Liver (tissue), 9 donors: Measurements from ENCODE around the gene EPN3. TPM values are rescaled to one million over a fixed set of nuclear protein-coding genes. Genes with fewer than 3 reads are reported as not detected.

Experiments
- DNase-seq: peaks from one replicate; pipeline ENCODE4 v3.0.0-alpha.2; 2017; ENCODE audit warnings: low spot score
- H3K27ac ChIP-seq, 2 donors: one replicate each; pipeline ENCODE4 v1.7.0; 2013; ENCODE audit warnings: inconsistent platforms in 2 of 2, low read length in 2 of 2, control low read depth in 1 of 2, low read depth in 1 of 2, mild to moderate bottlenecking in 1 of 2
- H3K27me3 ChIP-seq, 4 donors: one replicate each; pipeline versions ENCODE4 v1.6.1 to v1.7.0; 2013; ENCODE audit warnings: low read length in 3 of 4, inconsistent platforms in 1 of 4, mild to moderate bottlenecking in 1 of 4, moderate library complexity in 1 of 4; ENCODE audit not compliant: control insufficient read depth in 4 of 4, insufficient read depth in 4 of 4
- H3K36me3 ChIP-seq, 4 donors: one replicate each; pipeline versions ENCODE4 v1.6.1 to v1.7.0; 2013; ENCODE audit warnings: low read length in 3 of 4, mild to moderate bottlenecking in 3 of 4, low read depth in 1 of 4, moderate library complexity in 1 of 4; ENCODE audit not compliant: control insufficient read depth in 4 of 4, insufficient read depth in 3 of 4
- H3K4me1 ChIP-seq, 4 donors: one replicate each; pipeline versions ENCODE4 v1.6.1 to v1.7.0; 2013; ENCODE audit warnings: low read length in 3 of 4, mild to moderate bottlenecking in 3 of 4, moderate library complexity in 1 of 4; ENCODE audit not compliant: control insufficient read depth in 4 of 4, insufficient read depth in 4 of 4
- H3K4me3 ChIP-seq, 3 donors: one replicate each; pipeline versions ENCODE4 v1.6.1 to v1.7.0; 2013; ENCODE audit warnings: low read length in 3 of 3, control low read depth in 1 of 3, low read depth in 1 of 3, mild to moderate bottlenecking in 1 of 3
- H3K9ac ChIP-seq, 2 donors: one replicate each; pipeline ENCODE4 v1.7.0; 2013; ENCODE audit warnings: low read length in 2 of 2, mild to moderate bottlenecking in 2 of 2, moderate library complexity in 2 of 2, control low read depth in 1 of 2, low read depth in 1 of 2
- H3K9me3 ChIP-seq, 4 donors: one replicate each; pipeline versions ENCODE4 v1.6.1 to v1.7.0; 2013; ENCODE audit warnings: low read length in 3 of 4; ENCODE audit not compliant: control insufficient read depth in 4 of 4
- EGR1 ChIP-seq, 2 donors: IDR thresholded peaks; 2 replicates each; pipeline ENCODE4 v1.6.1; 2016 to 2018; ENCODE audit warnings: antibody characterized with exemption in 2 of 2, low read depth in 2 of 2
- FOXA1 ChIP-seq: IDR thresholded peaks from 2 replicates; pipeline ENCODE4 v1.6.1; 2016; ENCODE audit warnings: antibody characterized with exemption
- FOXA2 ChIP-seq: IDR thresholded peaks from 2 replicates; pipeline ENCODE4 v1.6.1; 2016; ENCODE audit warnings: antibody characterized with exemption
- GABPA ChIP-seq, 2 donors: IDR thresholded peaks in 1 of 2; conservative IDR thresholded peaks in 1 of 2; 2 replicates each; pipeline ENCODE4 v1.6.1; 2016; ENCODE audit warnings: antibody characterized with exemption in 2 of 2, mild to moderate bottlenecking in 1 of 2, moderate library complexity in 1 of 2
- HNF4A ChIP-seq, 2 donors: conservative IDR thresholded peaks; 2 replicates each; pipeline ENCODE4 v1.6.1; 2016; ENCODE audit warnings: antibody characterized with exemption in 2 of 2, mild to moderate bottlenecking in 2 of 2
- HNF4G ChIP-seq: IDR thresholded peaks from 2 replicates; pipeline ENCODE4 v1.6.1; 2016; ENCODE audit warnings: antibody characterized with exemption
- JUND ChIP-seq, 2 donors: IDR thresholded peaks; 2 replicates each; pipeline ENCODE4 v1.6.1; 2016; ENCODE audit warnings: antibody characterized with exemption in 2 of 2
- NR2F2 ChIP-seq: IDR thresholded peaks from 2 replicates; pipeline ENCODE4 v1.6.1; 2016; ENCODE audit warnings: antibody characterized with exemption
- RAD21 ChIP-seq, 2 donors: IDR thresholded peaks; 2 replicates each; pipeline ENCODE4 v1.6.1; 2016; ENCODE audit warnings: antibody characterized with exemption in 2 of 2, mild to moderate bottlenecking in 2 of 2
- RXRA ChIP-seq, 2 donors: IDR thresholded peaks; 2 replicates each; pipeline ENCODE4 v1.6.1; 2017 to 2018; ENCODE audit warnings: antibody characterized with exemption in 2 of 2, mild to moderate bottlenecking in 1 of 2
- SP1 ChIP-seq: IDR thresholded peaks from 2 replicates; pipeline ENCODE4 v1.6.1; 2018; ENCODE audit warnings: antibody characterized with exemption, mild to moderate bottlenecking
- TAF1 ChIP-seq: conservative IDR thresholded peaks from 2 replicates; pipeline ENCODE4 v1.6.1; 2016; ENCODE audit warnings: antibody characterized with exemption, mild to moderate bottlenecking
- YY1 ChIP-seq: IDR thresholded peaks from 2 replicates; pipeline ENCODE4 v1.6.1; 2016; ENCODE audit warnings: antibody characterized with exemption, mild to moderate bottlenecking
- WGBS: extraction: QIAGEN DNeasy Blood & Tissue Kit; methylation state at CpG from one replicate; pipeline ENCODE4 v1.1.7; 2013; 5-methylcytosine and 5-hydroxymethylcytosine counted together
- polyA plus RNA-seq, 2 donors: library from polyadenylated mRNA; stranded (reverse) in 1 of 2; unstranded in 1 of 2; fragments of 200-250 nt in 1 of 2; fragments of >200 nt in 1 of 2; fragmentation: Nextera tagmentation in 1 of 2; extraction: Ambion mirVana in 1 of 2; gene quantifications; one replicate each; pipeline versions ENCODE4 v1.2.1 to v1.2.3, GENCODE V29; 2013 to 2015
- total RNA-seq, 2 donors: library from RNA; depleted of rRNA; stranded (reverse); fragments of >200 nt; gene quantifications; one replicate each; pipeline ENCODE4 v1.2.3, GENCODE V29; 2014
- TF ChIP-seq, protein P1 (sequence below): IDR thresholded peaks from 2 replicates; pipeline ENCODE4 v1.6.1; 2016; ENCODE audit warnings: antibody characterized with exemption, mild to moderate bottlenecking
- TF ChIP-seq, protein P2 (sequence below): fragments of 150-350 bp; IDR thresholded peaks from 2 replicates; pipeline ENCODE4 v1.5.1; 2017; ENCODE audit warnings: improper control_type of control experiment, low read depth, low read length; ENCODE audit not compliant: missing input control
- TF ChIP-seq, protein P3 (sequence below): IDR thresholded peaks from 2 replicates; pipeline ENCODE4 v1.6.1; 2016; ENCODE audit warnings: antibody characterized with exemption
- TF ChIP-seq, protein P4 (sequence below): IDR thresholded peaks from 2 replicates; pipeline ENCODE4 v1.6.1; 2016; ENCODE audit warnings: antibody characterized with exemption
- TF ChIP-seq, protein P5 (sequence below): IDR thresholded peaks from 2 replicates; pipeline ENCODE4 v1.6.1; 2016; ENCODE audit warnings: antibody characterized with exemption
- donor health status: healthy.
- donor health status: healthy.
- donor health status: healthy.
- donor health status: healthy.
- donor health status: healthy.

Gene EPN3
- total and polyA plus RNA-seq, 4 donors: 0.06 to 0.51 (median 0.33) TPM; not detected in 1

DNA sequence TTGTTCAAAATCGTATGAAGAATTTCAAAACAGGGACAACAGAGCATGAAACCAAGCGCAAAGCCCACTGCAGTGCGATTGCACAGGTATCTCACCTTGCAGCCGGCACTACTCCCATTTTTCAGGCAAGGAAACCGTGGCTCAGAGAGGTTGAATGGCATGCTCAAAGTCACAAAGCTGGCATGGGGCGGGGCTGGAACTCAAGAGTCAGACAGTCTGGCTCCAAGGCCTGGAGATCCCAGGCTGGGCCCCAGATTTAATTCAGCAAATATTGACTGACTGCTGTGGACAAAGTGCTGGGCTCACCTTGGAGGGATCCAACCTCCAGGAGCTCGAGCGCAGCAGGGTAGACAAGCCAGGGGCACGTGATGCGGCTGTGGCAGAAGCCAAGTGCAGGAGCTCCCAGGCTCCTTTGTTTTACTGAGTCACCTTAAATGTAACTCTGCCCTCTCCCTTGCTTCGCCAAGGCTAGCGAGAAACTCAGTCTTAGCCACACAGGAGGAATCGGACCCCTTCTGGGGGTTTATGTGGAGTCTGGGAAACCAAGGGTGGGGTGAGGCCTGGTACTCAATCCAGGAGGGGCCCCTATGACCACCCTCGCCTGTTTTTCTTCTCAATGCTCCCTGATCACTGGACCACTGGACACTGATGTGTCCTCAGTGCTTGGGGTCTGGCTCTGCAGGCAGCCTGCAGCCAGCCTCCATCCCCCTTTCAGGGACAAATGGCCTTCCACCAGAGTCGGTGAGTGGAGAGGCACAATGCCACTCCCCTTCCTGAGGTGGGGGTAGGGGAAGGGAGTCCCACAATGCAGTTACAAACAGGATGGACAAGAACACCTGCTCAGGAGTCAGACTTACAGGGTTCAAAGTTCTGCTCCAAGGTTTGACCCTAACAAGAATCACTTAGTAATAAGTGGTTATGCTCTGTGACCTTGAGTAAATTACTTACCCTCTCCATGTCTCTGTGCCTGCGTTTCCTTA lies 10.6 kb downstream of the EPN3 start:
- TF ChIP-seq FOXA2 (no peak), RXRA (IDR thresholded peaks at IDR 0.05) (no peak), GABPA (IDR thresholded peaks at IDR 0.05 in 1 of 2, conservative IDR thresholded peaks at IDR 0.05 in 1 of 2) (no peak), NR2F2 (no peak), YY1 (no peak), TAF1 (no peak), EGR1 (IDR thresholded peaks at IDR 0.05; ENCODE audit: low read depth in 2 of 2) (no peak), SP1 (no peak), JUND (IDR thresholded peaks at IDR 0.05) (no peak), HNF4G (no peak), RAD21 (IDR thresholded peaks at IDR 0.05) (no peak), FOXA1 (no peak), HNF4A (conservative IDR thresholded peaks at IDR 0.05) (no peak)
- TF ChIP-seq, protein P1, sequence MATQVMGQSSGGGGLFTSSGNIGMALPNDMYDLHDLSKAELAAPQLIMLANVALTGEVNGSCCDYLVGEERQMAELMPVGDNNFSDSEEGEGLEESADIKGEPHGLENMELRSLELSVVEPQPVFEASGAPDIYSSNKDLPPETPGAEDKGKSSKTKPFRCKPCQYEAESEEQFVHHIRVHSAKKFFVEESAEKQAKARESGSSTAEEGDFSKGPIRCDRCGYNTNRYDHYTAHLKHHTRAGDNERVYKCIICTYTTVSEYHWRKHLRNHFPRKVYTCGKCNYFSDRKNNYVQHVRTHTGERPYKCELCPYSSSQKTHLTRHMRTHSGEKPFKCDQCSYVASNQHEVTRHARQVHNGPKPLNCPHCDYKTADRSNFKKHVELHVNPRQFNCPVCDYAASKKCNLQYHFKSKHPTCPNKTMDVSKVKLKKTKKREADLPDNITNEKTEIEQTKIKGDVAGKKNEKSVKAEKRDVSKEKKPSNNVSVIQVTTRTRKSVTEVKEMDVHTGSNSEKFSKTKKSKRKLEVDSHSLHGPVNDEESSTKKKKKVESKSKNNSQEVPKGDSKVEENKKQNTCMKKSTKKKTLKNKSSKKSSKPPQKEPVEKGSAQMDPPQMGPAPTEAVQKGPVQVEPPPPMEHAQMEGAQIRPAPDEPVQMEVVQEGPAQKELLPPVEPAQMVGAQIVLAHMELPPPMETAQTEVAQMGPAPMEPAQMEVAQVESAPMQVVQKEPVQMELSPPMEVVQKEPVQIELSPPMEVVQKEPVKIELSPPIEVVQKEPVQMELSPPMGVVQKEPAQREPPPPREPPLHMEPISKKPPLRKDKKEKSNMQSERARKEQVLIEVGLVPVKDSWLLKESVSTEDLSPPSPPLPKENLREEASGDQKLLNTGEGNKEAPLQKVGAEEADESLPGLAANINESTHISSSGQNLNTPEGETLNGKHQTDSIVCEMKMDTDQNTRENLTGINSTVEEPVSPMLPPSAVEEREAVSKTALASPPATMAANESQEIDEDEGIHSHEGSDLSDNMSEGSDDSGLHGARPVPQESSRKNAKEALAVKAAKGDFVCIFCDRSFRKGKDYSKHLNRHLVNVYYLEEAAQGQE: no peak
- TF ChIP-seq, protein P2, sequence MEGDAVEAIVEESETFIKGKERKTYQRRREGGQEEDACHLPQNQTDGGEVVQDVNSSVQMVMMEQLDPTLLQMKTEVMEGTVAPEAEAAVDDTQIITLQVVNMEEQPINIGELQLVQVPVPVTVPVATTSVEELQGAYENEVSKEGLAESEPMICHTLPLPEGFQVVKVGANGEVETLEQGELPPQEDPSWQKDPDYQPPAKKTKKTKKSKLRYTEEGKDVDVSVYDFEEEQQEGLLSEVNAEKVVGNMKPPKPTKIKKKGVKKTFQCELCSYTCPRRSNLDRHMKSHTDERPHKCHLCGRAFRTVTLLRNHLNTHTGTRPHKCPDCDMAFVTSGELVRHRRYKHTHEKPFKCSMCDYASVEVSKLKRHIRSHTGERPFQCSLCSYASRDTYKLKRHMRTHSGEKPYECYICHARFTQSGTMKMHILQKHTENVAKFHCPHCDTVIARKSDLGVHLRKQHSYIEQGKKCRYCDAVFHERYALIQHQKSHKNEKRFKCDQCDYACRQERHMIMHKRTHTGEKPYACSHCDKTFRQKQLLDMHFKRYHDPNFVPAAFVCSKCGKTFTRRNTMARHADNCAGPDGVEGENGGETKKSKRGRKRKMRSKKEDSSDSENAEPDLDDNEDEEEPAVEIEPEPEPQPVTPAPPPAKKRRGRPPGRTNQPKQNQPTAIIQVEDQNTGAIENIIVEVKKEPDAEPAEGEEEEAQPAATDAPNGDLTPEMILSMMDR: no peak
- TF ChIP-seq, protein P3, sequence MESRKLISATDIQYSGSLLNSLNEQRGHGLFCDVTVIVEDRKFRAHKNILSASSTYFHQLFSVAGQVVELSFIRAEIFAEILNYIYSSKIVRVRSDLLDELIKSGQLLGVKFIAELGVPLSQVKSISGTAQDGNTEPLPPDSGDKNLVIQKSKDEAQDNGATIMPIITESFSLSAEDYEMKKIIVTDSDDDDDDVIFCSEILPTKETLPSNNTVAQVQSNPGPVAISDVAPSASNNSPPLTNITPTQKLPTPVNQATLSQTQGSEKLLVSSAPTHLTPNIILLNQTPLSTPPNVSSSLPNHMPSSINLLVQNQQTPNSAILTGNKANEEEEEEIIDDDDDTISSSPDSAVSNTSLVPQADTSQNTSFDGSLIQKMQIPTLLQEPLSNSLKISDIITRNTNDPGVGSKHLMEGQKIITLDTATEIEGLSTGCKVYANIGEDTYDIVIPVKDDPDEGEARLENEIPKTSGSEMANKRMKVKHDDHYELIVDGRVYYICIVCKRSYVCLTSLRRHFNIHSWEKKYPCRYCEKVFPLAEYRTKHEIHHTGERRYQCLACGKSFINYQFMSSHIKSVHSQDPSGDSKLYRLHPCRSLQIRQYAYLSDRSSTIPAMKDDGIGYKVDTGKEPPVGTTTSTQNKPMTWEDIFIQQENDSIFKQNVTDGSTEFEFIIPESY: no peak
- TF ChIP-seq, protein P4, sequence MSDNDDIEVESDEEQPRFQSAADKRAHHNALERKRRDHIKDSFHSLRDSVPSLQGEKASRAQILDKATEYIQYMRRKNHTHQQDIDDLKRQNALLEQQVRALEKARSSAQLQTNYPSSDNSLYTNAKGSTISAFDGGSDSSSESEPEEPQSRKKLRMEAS: no peak
- TF ChIP-seq, protein P5, sequence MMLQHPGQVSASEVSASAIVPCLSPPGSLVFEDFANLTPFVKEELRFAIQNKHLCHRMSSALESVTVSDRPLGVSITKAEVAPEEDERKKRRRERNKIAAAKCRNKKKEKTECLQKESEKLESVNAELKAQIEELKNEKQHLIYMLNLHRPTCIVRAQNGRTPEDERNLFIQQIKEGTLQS: no peak
- Histone ChIP-seq H3K36me3 (no peaks in the 10 kb centered on the region), H3K4me1 (peaks cover 6 to 27% (median 18%) of the 10 kb centered on the region in 4 donors), H3K9ac (no peak overlapping the region), H3K27ac (no peak overlapping the region), H3K9me3 (no peaks in the 10 kb centered on the region), H3K27me3 (no peaks in the 10 kb centered on the region), H3K4me3 (no peak overlapping the region)
- DNase-seq: no peak
- 78% methylated on average over 16 of the region's 16 CpGs for WGBS
